ENCODE results near the gene FBLN2. TPM values are rescaled to one million over a fixed set of nuclear protein-coding genes. Genes with fewer than 3 reads are reported as not detected.

FBLN2 gene
- total RNA-seq, 1 experiment from 2014 or later, result not detected

DNA sequence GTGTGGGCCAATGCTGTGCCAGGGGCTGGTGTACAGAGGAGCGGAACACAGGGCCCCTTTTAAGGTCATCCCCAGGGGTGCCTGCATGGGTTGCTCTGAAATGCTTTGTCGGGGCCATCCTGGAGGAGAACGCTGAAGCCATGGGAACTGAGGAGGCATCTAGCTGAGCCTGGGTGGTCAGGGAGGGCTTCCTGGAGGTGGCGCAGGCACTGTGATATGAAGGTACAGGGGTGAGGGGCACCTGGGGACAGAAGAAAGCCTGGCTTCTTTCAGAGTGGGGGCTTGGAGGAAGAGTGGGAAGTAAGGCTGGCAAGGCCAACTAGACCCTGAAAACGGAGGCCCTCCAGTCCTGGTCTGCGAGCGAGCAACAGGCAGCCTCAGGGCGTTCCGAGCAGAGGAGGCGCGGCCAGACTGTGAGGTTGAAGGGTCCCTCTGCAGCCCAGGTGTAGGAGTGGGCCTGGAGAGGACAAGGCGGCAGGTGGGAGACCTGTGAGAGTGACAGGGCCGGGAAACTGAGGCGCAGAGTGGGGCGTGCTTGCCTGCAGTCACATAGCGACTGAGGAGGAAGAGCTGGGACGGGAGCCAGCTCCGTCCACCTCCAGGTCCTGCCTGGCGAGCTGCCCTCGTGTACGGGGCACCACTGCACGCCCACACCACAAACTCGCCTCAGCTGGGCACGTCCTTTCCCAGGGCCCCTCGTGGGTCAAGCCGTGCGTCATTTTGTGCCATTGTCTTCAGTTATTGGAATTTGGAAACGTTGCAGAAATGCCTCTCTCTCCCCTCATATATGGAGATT lies 4.1 kb downstream of the FBLN2 start:
- peaks cover 3% of the 10 kb centered on the region; the same call in 1 of the 2 replicates for H4K20me1 ChIP-seq (ENCODE audit: insufficient read depth, low read depth, low read length)
- H3K27ac ChIP-seq (ENCODE audit: low read length), result no peak overlapping the region
- no peak for DNase-seq
- no peak overlapping the region for H3K4me3 ChIP-seq (ENCODE audit: low read length)
- no peak overlapping the region for H3K4me2 ChIP-seq (ENCODE audit: low read depth, low read length, poor library complexity, severe bottlenecking)
- H3K9me3 ChIP-seq (ENCODE audit: low read length), result no peaks in the 10 kb centered on the region
- no peak overlapping the region for H2AFZ ChIP-seq (ENCODE audit: low read length)
- H3K9ac ChIP-seq (ENCODE audit: low read length), result no peak overlapping the region
- H3K9me2 ChIP-seq (replicated peaks; ENCODE audit: insufficient read depth, low read length), result no peaks in the 10 kb centered on the region
- H3K36me3 ChIP-seq (ENCODE audit: insufficient read depth, low read length), result no peaks in the 10 kb centered on the region
- H3K4me1 ChIP-seq (ENCODE audit: low read length), result peaks cover 10% of the 10 kb centered on the region
- no peaks in the 10 kb centered on the region for H3K27me3 ChIP-seq (ENCODE audit: low read length)
- H3K79me2 ChIP-seq (ENCODE audit: low read length), result no peaks in the 10 kb centered on the region

- H3K9me3 ChIP-seq (ENCODE audit: low read length), result no peaks in the 10 kb centered on the region
- H3K27me3 ChIP-seq (ENCODE audit: low read length), result no peaks in the 10 kb centered on the region
- H3K27ac ChIP-seq (ENCODE audit: low read length), result no peak overlapping the region
- H3K9ac ChIP-seq (ENCODE audit: low read length), result no peak overlapping the region
- no peak overlapping the region for H3K4me2 ChIP-seq (ENCODE audit: low read depth, low read length, poor library complexity, severe bottlenecking)
- peaks cover 10% of the 10 kb centered on the region for H3K4me1 ChIP-seq (ENCODE audit: low read length)
- no peaks in the 10 kb centered on the region for H3K9me2 ChIP-seq (replicated peaks; ENCODE audit: insufficient read depth, low read length)
- peaks cover 3% of the 10 kb centered on the region; the same call in 1 of the 2 replicates for H4K20me1 ChIP-seq (ENCODE audit: insufficient read depth, low read depth, low read length)
- no peaks in the 10 kb centered on the region for H3K36me3 ChIP-seq (ENCODE audit: insufficient read depth, low read length)
- no peak overlapping the region for H2AFZ ChIP-seq (ENCODE audit: low read length)
- no peak overlapping the region for H3K4me3 ChIP-seq (ENCODE audit: low read length)
- DNase-seq, result no peak
- no peaks in the 10 kb centered on the region for H3K79me2 ChIP-seq (ENCODE audit: low read length)
These were observed 4.8 kb downstream of the FBLN2 start for GRCh38 chr3:13553686-13554085.

DNA sequence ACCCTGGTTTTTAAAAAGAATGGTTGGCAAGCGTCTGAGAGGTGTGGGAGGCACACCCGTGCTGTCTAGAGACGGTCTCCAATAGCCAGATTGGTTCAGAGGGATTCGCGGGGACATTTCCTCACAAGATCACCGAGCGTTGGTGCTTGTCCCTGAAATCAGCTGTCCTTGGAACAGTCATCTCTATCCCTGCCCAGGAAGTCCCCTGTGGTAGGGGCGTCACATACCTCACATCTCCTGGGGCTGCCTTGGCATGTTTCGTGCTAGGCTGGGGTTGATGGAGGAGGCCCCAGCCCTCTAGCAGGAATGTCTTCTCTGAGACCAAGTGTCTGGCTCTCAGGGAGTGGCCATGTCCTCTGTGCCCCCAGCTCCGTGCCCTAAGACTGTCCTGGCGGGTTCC lies 6.8 kb downstream of the FBLN2 start:
- no peaks in the 10 kb centered on the region for H3K27me3 ChIP-seq (ENCODE audit: low read length)
- no peaks in the 10 kb centered on the region for H3K36me3 ChIP-seq (ENCODE audit: insufficient read depth, low read length)
- no peak for DNase-seq
- H4K20me1 ChIP-seq (ENCODE audit: insufficient read depth, low read depth, low read length), result peaks cover 3% of the 10 kb centered on the region; the same call in 1 of the 2 replicates
- H3K79me2 ChIP-seq (ENCODE audit: low read length), result no peaks in the 10 kb centered on the region
- H3K9ac ChIP-seq (ENCODE audit: low read length), result no peak overlapping the region
- H3K4me2 ChIP-seq (ENCODE audit: low read depth, low read length, poor library complexity, severe bottlenecking), result no peak overlapping the region
- H3K27ac ChIP-seq (ENCODE audit: low read length), result no peak overlapping the region
- no peak overlapping the region for H3K4me3 ChIP-seq (ENCODE audit: low read length)
- H3K4me1 ChIP-seq (ENCODE audit: low read length), result no peaks in the 10 kb centered on the region
- no peaks in the 10 kb centered on the region for H3K9me3 ChIP-seq (ENCODE audit: low read length)
- H2AFZ ChIP-seq (ENCODE audit: low read length), result no peak overlapping the region
- no peaks in the 10 kb centered on the region for H3K9me2 ChIP-seq (replicated peaks; ENCODE audit: insufficient read depth, low read length)

DNA sequence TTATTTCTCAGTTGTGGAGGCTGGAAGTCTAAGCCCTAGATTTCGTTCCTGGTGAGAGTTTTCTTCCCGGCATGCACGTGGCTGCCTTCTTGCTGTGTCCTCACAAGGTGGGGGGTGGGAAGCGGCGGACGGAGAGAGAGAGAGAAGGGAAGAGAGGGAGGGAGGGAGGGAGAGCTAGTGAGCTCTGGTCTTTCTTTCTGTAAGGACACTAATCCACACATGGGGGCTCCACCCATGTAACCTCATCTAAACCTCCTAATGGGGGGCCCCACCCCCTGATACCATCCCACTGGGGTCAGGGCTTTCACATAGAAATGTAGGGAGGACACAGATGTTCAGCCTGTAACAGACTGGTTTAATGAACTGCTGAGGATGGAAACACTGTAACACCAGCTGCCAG lies 7.3 kb downstream of the FBLN2 start:
- Histone ChIP-seq H3K4me2 (ENCODE audit: low read depth, low read length, poor library complexity, severe bottlenecking) (no peak overlapping the region), H3K27ac (ENCODE audit: low read length) (no peak overlapping the region), H4K20me1 (ENCODE audit: insufficient read depth, low read depth, low read length) (peaks cover 3% of the 10 kb centered on the region; the same call in 1 of the 2 replicates), H3K9me2 (replicated peaks; ENCODE audit: insufficient read depth, low read length) (no peaks in the 10 kb centered on the region), H3K27me3 (ENCODE audit: low read length) (no peaks in the 10 kb centered on the region), H3K4me1 (ENCODE audit: low read length) (no peaks in the 10 kb centered on the region), H3K4me3 (ENCODE audit: low read length) (no peak overlapping the region), H3K9me3 (ENCODE audit: low read length) (no peaks in the 10 kb centered on the region), H2AFZ (ENCODE audit: low read length) (no peak overlapping the region), H3K9ac (ENCODE audit: low read length) (no peak overlapping the region), H3K79me2 (ENCODE audit: low read length) (no peaks in the 10 kb centered on the region), H3K36me3 (ENCODE audit: insufficient read depth, low read length) (no peaks in the 10 kb centered on the region)
- no peak for DNase-seq

DNA sequence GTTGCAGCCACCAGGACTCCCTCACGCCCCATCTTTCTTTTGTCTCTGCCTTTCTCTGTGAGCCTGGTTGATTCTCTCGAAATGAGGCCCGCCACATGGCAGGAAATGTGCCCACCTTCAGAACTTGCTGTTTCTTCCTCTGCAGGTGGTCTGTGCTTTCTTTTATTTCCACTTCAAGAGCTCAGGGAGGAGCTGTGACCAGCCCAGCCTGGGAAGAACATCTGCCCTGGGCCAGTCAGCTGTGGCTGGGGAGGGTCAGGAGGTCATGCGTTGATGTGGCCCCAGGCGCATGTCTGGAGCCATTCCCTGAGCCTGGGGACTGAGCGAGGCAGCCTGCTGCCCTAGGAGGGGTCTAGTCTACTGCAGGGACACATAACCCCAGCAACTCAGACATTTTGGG lies 8.0 kb downstream of the FBLN2 start:
- Histone ChIP-seq H3K9me3 (ENCODE audit: low read length) (no peaks in the 10 kb centered on the region), H3K4me2 (ENCODE audit: low read depth, low read length, poor library complexity, severe bottlenecking) (no peak overlapping the region), H4K20me1 (ENCODE audit: insufficient read depth, low read depth, low read length) (peaks cover 3% of the 10 kb centered on the region; the same call in 1 of the 2 replicates), H3K36me3 (ENCODE audit: insufficient read depth, low read length) (no peaks in the 10 kb centered on the region), H3K9ac (ENCODE audit: low read length) (no peak overlapping the region), H3K9me2 (replicated peaks; ENCODE audit: insufficient read depth, low read length) (no peaks in the 10 kb centered on the region), H3K79me2 (ENCODE audit: low read length) (no peaks in the 10 kb centered on the region), H3K4me1 (ENCODE audit: low read length) (no peaks in the 10 kb centered on the region), H3K4me3 (ENCODE audit: low read length) (no peak overlapping the region), H3K27ac (ENCODE audit: low read length) (no peak overlapping the region), H3K27me3 (ENCODE audit: low read length) (no peaks in the 10 kb centered on the region), H2AFZ (ENCODE audit: low read length) (no peak overlapping the region)
- DNase-seq, result no peak

- Histone ChIP-seq H3K79me2 (ENCODE audit: low read length) (no peaks in the 10 kb centered on the region), H3K27ac (ENCODE audit: low read length) (no peak overlapping the region), H3K27me3 (ENCODE audit: low read length) (no peaks in the 10 kb centered on the region), H3K36me3 (ENCODE audit: insufficient read depth, low read length) (no peaks in the 10 kb centered on the region), H3K9me3 (ENCODE audit: low read length) (no peaks in the 10 kb centered on the region), H3K4me3 (ENCODE audit: low read length) (no peak overlapping the region), H2AFZ (ENCODE audit: low read length) (no peak overlapping the region), H3K9me2 (replicated peaks; ENCODE audit: insufficient read depth, low read length) (no peaks in the 10 kb centered on the region), H3K4me1 (ENCODE audit: low read length) (no peaks in the 10 kb centered on the region), H3K4me2 (ENCODE audit: low read depth, low read length, poor library complexity, severe bottlenecking) (no peak overlapping the region), H4K20me1 (ENCODE audit: insufficient read depth, low read depth, low read length) (no peaks in the 10 kb centered on the region), H3K9ac (ENCODE audit: low read length) (no peak overlapping the region)
- DNase-seq, result no peak
These were observed 8.5 kb downstream of the FBLN2 start for GRCh38 chr3:13557417-13557816.

- Histone ChIP-seq H3K79me2 (ENCODE audit: low read length) (no peaks in the 10 kb centered on the region), H2AFZ (ENCODE audit: low read length) (no peak overlapping the region), H3K9ac (ENCODE audit: low read length) (no peak overlapping the region), H3K4me2 (ENCODE audit: low read depth, low read length, poor library complexity, severe bottlenecking) (no peak overlapping the region), H3K9me3 (ENCODE audit: low read length) (no peaks in the 10 kb centered on the region), H3K27me3 (ENCODE audit: low read length) (no peaks in the 10 kb centered on the region), H3K36me3 (ENCODE audit: insufficient read depth, low read length) (no peaks in the 10 kb centered on the region), H3K4me1 (ENCODE audit: low read length) (no peaks in the 10 kb centered on the region), H4K20me1 (ENCODE audit: insufficient read depth, low read depth, low read length) (no peaks in the 10 kb centered on the region), H3K9me2 (replicated peaks; ENCODE audit: insufficient read depth, low read length) (no peaks in the 10 kb centered on the region), H3K4me3 (ENCODE audit: low read length) (no peak overlapping the region), H3K27ac (ENCODE audit: low read length) (no peak overlapping the region)
- no peak for DNase-seq
These were observed 9.0 kb downstream of the FBLN2 start for GRCh38 chr3:13557926-13558325.

- Histone ChIP-seq H3K27me3 (ENCODE audit: low read length) (no peaks in the 10 kb centered on the region), H3K4me2 (ENCODE audit: low read depth, low read length, poor library complexity, severe bottlenecking) (no peak overlapping the region), H3K36me3 (ENCODE audit: insufficient read depth, low read length) (no peaks in the 10 kb centered on the region), H3K9me2 (replicated peaks; ENCODE audit: insufficient read depth, low read length) (no peaks in the 10 kb centered on the region), H4K20me1 (ENCODE audit: insufficient read depth, low read depth, low read length) (no peaks in the 10 kb centered on the region), H3K79me2 (ENCODE audit: low read length) (no peaks in the 10 kb centered on the region), H3K27ac (ENCODE audit: low read length) (no peak overlapping the region), H3K9me3 (ENCODE audit: low read length) (no peaks in the 10 kb centered on the region), H3K9ac (ENCODE audit: low read length) (no peak overlapping the region), H3K4me1 (ENCODE audit: low read length) (no peaks in the 10 kb centered on the region), H3K4me3 (ENCODE audit: low read length) (no peak overlapping the region), H2AFZ (ENCODE audit: low read length) (no peak overlapping the region)
- DNase-seq, result no peak
These were observed 9.7 kb downstream of the FBLN2 start for GRCh38 chr3:13558651-13559050.
